K562 (cell line): Measurements from ENCODE around the gene G6PD. TPM values are rescaled to one million over a fixed set of nuclear protein-coding genes. Genes with fewer than 3 reads are reported as not detected.

Experiments
- CBX2 ChIP-seq: fragments of 200-600 bp; sonication (generic); IDR thresholded peaks from one replicate; pipeline ENCODE4 v1.6.1; 2012; ENCODE audit warnings: mild to moderate bottlenecking, low read length, inconsistent platforms; ENCODE audit not compliant: insufficient read depth, poor library complexity, severe bottlenecking
- CEBPB ChIP-seq: fragments of 450-650 bp; IDR thresholded peaks from 2 replicates; pipeline ENCODE4 v1.6.1; 2016; ENCODE audit warnings: missing genetic modification characterization, missing compliant biosample characterization
- HMGN3 ChIP-seq: IDR thresholded peaks from 2 replicates; pipeline ENCODE4 v1.6.1; 2011; ENCODE audit warnings: borderline replicate concordance, low read depth, mild to moderate bottlenecking, mixed read lengths, low read length; ENCODE audit not compliant: insufficient read length; ENCODE audit errors: extremely low read depth
- HNRNPL ChIP-seq: fragments of 200-400 bp; formaldehyde crosslinking; IDR thresholded peaks from 2 replicates; pipeline ENCODE4 v1.6.1; 2017; ENCODE audit warnings: low read depth, mild to moderate bottlenecking, low read length
- KDM1A ChIP-seq, 2 experiments: fragments of 450-650 bp; IDR thresholded peaks; 2 replicates each; pipeline ENCODE4 v1.6.1; 2016; ENCODE audit warnings: mild to moderate bottlenecking in 2 of 2
- LEF1 ChIP-seq: fragments of 450-650 bp; IDR thresholded peaks from 2 replicates; pipeline ENCODE4 v1.6.1; 2016; ENCODE audit warnings: mild to moderate bottlenecking
- MCM2 ChIP-seq: fragments of 450-650 bp; IDR thresholded peaks from 2 replicates; pipeline ENCODE4 v1.6.1; 2017; ENCODE audit warnings: low read depth, mild to moderate bottlenecking
- MECOM ChIP-seq: fragments of 250-450 bp; sonication (Bioruptor Pico); IDR thresholded peaks from 2 replicates; pipeline ENCODE4 v1.8.0; 2022; ENCODE audit warnings: inconsistent platforms
- NELFE ChIP-seq: IDR thresholded peaks from 2 replicates; pipeline ENCODE4 v1.6.1; 2011; ENCODE audit warnings: mild to moderate bottlenecking; ENCODE audit not compliant: insufficient read depth, insufficient read length
- NFE2 ChIP-seq: IDR thresholded peaks from 2 replicates; pipeline ENCODE4 v1.6.1; 2014; ENCODE audit warnings: antibody characterized with exemption, low read depth
- STAT6 ChIP-seq: sonication (generic); formaldehyde crosslinking; IDR thresholded peaks from 2 replicates; pipeline ENCODE4 v1.8.1; 2023; ENCODE audit warnings: mild to moderate bottlenecking, missing genetic modification reagents
- TBP ChIP-seq: optimal IDR thresholded peaks from 2 replicates; pipeline ENCODE3; 2011; ENCODE audit warnings: low read depth, low read length, improper control_type of control experiment
- TRIM24 ChIP-seq, 2 experiments: fragments of 450-650 bp; IDR thresholded peaks; 2 replicates each; pipeline ENCODE4 v1.6.1; 2016
- XRCC4 ChIP-seq: IDR thresholded peaks from one replicate; pipeline ENCODE4 v1.6.1; 2011; ENCODE audit not compliant: insufficient read depth, insufficient read length; ENCODE audit errors: extremely low read depth
- ZNF146 ChIP-seq: IDR thresholded peaks from one replicate; pipeline ENCODE4 v1.6.1; 2018; ENCODE audit warnings: missing compliant biosample characterization; ENCODE audit not compliant: unreplicated experiment
- ZNF165 ChIP-seq: fragments of 250-450 bp; sonication (Bioruptor Pico); IDR thresholded peaks from 2 replicates; pipeline ENCODE4 v1.4.0; 2020; ENCODE audit warnings: borderline replicate concordance
- ZNF561 ChIP-seq: fragments of 450-650 bp; formaldehyde crosslinking; conservative IDR thresholded peaks from 2 replicates; pipeline ENCODE4 v1.4.0; 2020; ENCODE audit warnings: mild to moderate bottlenecking, moderate library complexity
- ZNF583 ChIP-seq: fragments of 250-450 bp; sonication (Bioruptor Pico); IDR thresholded peaks from 2 replicates; pipeline ENCODE4 v1.4.0; 2020
- ZNF586 ChIP-seq: fragments of 450-650 bp; formaldehyde crosslinking; conservative IDR thresholded peaks from 2 replicates; pipeline ENCODE4 v1.4.0; 2020; ENCODE audit warnings: mild to moderate bottlenecking, moderate library complexity
- polyA plus RNA-seq, 8 experiments: library from polyadenylated mRNA; depleted of rRNA in 4 of 8; stranded (reverse) in 5 of 8; unstranded in 3 of 8; fragments of >200 nt; fragmentation: Nextera tagmentation in 2 of 8; fragmentation: Illumina TruSeq in 1 of 8; extraction: Ambion mirVana in 2 of 8; extraction: Trizol in 1 of 8; gene quantifications; 2 replicates each; pipeline versions ENCODE4 v1.2.1 to v1.2.3, GENCODE V29; 2011 to 2014; ENCODE audit warnings: inconsistent platforms in 1 of 8, missing spikeins in 1 of 8
- total RNA-seq, 7 experiments: library from RNA; depleted of rRNA in 6 of 7; stranded (reverse); fragments of >200 nt in 6 of 7; fragmentation: Illumina TruSeq in 2 of 7; extraction: Trizol in 2 of 7; gene quantifications; 2 replicates each; pipeline versions ENCODE4 v1.2.1 to v1.2.3, GENCODE V29; 2011 to 2021; ENCODE audit warnings: low replicate concordance in 1 of 7
- TF ChIP-seq, protein P1 (sequence below): sonication (generic); formaldehyde crosslinking; IDR thresholded peaks from 2 replicates; pipeline ENCODE4 v1.8.1; 2023; ENCODE audit warnings: missing genetic modification reagents, mild to moderate bottlenecking, borderline replicate concordance
- TF ChIP-seq, protein P2 (sequence below): sonication (generic); formaldehyde crosslinking; IDR thresholded peaks from 2 replicates; pipeline ENCODE4 v1.8.1; 2023; ENCODE audit warnings: mild to moderate bottlenecking, missing genetic modification reagents

Gene G6PD
- total and polyA plus RNA-seq, 9 of the 15 experiments (the other 6 are each of a cell fraction or from before 2014, with no cell fraction given), result 2.9 to 222 (median 66.4) TPM

DNA sequence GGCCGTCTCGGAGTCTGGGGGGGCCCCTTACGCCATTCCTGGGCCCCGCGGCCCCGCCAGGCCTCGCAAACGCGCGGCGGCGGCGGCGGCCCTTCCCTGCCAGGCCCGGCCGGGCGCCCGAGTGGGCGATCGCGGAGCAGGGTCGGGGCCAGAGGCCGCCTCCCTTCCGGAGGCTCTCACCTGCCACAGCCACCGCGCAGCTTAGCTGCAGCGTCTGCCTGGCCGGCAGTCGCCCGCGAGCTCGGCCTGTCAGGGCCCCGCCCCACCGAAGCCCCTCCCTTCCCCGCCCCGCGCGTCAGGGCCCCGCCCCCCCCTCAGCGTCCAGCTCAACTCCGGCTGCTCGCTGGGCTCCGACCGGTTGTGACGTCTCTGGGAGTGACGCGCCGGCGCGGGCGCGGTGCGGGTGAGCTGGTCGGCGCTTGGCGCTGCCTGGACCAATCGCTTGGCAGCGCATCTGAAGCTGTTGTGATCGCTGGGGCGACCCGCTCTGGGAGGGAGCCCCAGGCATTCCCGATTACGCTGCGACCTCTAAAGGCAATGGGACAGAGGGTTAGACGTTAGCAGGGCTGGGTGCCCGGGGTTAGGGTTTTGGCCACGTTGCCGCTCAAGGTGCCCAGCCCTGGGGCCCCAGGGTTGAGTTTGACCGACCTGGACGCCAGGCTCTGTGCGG, 56.1 kb downstream of the G6PD start, which contains the start of gene SLC10A3 (continued):
- TF ChIP-seq STAT6 (CRISPR knock-in tag) (no peak), CBX2 (no peak), ZNF586 (CRISPR knock-in tag) (no peak), ZNF583 (CRISPR knock-in tag) (no peak), ZNF146 (CRISPR knock-in tag) (no peak), NFE2 (no peak), HMGN3 (peak; percentile 37), HNRNPL (no peak), ZNF165 (CRISPR knock-in tag) (no peak), ZNF561 (CRISPR knock-in tag) (no peak), CEBPB (tag) (no peak), KDM1A (IDR thresholded peaks at IDR 0.05) (no peak), MCM2 (no peak), LEF1 (no peak), MECOM (CRISPR knock-in tag) (no peak), TBP (peak; percentile 81), TRIM24 (IDR thresholded peaks at IDR 0.05) (no peak), XRCC4 (no peak), NELFE (no peak)
- TF ChIP-seq, protein P1, sequence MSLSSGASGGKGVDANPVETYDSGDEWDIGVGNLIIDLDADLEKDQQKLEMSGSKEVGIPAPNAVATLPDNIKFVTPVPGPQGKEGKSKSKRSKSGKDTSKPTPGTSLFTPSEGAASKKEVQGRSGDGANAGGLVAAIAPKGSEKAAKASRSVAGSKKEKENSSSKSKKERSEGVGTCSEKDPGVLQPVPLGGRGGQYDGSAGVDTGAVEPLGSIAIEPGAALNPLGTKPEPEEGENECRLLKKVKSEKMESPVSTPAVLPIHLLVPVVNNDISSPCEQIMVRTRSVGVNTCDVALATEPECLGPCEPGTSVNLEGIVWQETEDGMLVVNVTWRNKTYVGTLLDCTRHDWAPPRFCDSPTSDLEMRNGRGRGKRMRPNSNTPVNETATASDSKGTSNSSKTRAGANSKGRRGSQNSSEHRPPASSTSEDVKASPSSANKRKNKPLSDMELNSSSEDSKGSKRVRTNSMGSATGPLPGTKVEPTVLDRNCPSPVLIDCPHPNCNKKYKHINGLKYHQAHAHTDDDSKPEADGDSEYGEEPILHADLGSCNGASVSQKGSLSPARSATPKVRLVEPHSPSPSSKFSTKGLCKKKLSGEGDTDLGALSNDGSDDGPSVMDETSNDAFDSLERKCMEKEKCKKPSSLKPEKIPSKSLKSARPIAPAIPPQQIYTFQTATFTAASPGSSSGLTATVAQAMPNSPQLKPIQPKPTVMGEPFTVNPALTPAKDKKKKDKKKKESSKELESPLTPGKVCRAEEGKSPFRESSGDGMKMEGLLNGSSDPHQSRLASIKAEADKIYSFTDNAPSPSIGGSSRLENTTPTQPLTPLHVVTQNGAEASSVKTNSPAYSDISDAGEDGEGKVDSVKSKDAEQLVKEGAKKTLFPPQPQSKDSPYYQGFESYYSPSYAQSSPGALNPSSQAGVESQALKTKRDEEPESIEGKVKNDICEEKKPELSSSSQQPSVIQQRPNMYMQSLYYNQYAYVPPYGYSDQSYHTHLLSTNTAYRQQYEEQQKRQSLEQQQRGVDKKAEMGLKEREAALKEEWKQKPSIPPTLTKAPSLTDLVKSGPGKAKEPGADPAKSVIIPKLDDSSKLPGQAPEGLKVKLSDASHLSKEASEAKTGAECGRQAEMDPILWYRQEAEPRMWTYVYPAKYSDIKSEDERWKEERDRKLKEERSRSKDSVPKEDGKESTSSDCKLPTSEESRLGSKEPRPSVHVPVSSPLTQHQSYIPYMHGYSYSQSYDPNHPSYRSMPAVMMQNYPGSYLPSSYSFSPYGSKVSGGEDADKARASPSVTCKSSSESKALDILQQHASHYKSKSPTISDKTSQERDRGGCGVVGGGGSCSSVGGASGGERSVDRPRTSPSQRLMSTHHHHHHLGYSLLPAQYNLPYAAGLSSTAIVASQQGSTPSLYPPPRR (CRISPR knock-in tag), result no peak
- TF ChIP-seq, protein P2, sequence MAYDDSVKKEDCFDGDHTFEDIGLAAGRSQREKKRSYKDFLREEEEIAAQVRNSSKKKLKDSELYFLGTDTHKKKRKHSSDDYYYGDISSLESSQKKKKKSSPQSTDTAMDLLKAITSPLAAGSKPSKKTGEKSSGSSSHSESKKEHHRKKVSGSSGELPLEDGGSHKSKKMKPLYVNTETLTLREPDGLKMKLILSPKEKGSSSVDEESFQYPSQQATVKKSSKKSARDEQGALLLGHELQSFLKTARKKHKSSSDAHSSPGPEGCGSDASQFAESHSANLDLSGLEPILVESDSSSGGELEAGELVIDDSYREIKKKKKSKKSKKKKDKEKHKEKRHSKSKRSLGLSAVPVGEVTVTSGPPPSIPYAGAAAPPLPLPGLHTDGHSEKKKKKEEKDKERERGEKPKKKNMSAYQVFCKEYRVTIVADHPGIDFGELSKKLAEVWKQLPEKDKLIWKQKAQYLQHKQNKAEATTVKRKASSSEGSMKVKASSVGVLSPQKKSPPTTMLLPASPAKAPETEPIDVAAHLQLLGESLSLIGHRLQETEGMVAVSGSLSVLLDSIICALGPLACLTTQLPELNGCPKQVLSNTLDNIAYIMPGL (CRISPR knock-in tag), result no peak
